ENCODE measurements around the gene MAML2.

DNA sequence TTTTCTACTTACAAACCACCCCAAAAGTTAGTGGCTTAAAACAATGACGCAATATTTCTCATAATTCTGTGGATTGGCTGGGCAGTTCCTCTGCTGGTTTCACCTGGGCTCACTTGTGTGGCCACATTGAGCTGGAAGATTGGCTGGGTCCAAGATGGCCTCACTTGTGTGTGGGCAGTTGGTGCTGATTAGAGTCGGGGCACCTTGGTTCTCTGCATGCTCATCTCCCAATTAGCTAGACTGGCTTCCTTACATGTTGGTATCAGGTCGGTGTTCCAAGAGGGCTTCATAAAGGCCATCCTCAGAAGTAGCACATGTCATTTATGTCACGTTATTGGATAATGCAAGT lies 12.5 kb downstream of the MAML2 start:
- TF ChIP-seq CTCF (IDR thresholded peaks at IDR 0.05 in 2 of 3, conservative IDR thresholded peaks at IDR 0.05 in 1 of 3; ENCODE audit: insufficient read depth in 2 of 3, low read depth in 1 of 3, low read length in 3 of 3) = no peak
- TF ChIP-seq ZNF24 (IDR thresholded peaks at IDR 0.05) = no peak
- TF ChIP-seq STAT5B (CRISPR knock-in tag; IDR thresholded peaks at IDR 0.05) = peak; percentile 34; the same call in 1 of the 2 replicates
- TF ChIP-seq E2F5 (CRISPR knock-in tag; IDR thresholded peaks at IDR 0.05) = no peak
- TF ChIP-seq HNRNPUL1 (IDR thresholded peaks at IDR 0.05; ENCODE audit: low read length) = no peak
- TF ChIP-seq EGR1 (conservative IDR thresholded peaks at IDR 0.05) = no peak
- TF ChIP-seq CTBP1 (IDR thresholded peaks at IDR 0.05; ENCODE audit: borderline replicate concordance) = no peak
- no peak for TF ChIP-seq THAP12 (CRISPR knock-in tag; IDR thresholded peaks at IDR 0.05)
- TF ChIP-seq MTA3 (IDR thresholded peaks at IDR 0.05; ENCODE audit: borderline replicate concordance) = no peak
- TF ChIP-seq, protein P1, sequence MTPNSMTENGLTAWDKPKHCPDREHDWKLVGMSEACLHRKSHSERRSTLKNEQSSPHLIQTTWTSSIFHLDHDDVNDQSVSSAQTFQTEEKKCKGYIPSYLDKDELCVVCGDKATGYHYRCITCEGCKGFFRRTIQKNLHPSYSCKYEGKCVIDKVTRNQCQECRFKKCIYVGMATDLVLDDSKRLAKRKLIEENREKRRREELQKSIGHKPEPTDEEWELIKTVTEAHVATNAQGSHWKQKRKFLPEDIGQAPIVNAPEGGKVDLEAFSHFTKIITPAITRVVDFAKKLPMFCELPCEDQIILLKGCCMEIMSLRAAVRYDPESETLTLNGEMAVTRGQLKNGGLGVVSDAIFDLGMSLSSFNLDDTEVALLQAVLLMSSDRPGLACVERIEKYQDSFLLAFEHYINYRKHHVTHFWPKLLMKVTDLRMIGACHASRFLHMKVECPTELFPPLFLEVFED (CRISPR knock-in tag; conservative IDR thresholded peaks at IDR 0.05) = no peak

Measured in K562 (cell line).